GM12878 (cell line): ENCODE data around the gene FGF19. TPM values are rescaled to one million over a fixed set of nuclear protein-coding genes. Genes with fewer than 3 reads are reported as not detected.

Experiments
- ATAC-seq: fragments of 200-7000 bp; cut with Tn5 transposase; 3 replicates; pipeline ENCODE4 v1.9.1; 2020; ENCODE audit warnings: mild to moderate bottlenecking, moderate library complexity
- BruUV-seq: library from RNA; stranded (reverse); fragments of 400-500 nt; replicated peaks from 2 replicates; lab custom pipeline; 2021; lab: Mats Ljungman, UMichigan
- CTCF ChIA-PET: fragments of 300-600 bp; sonication (Branson Sonifier 250); formaldehyde crosslinking; extraction: SDS; loops from one replicate; lab custom pipeline; 2021; ENCODE audit warnings: inconsistent platforms; lab: Yijun Ruan, JAX
- POLR2A ChIA-PET: fragments of 350-600 bp; formaldehyde crosslinking; extraction: SDS; loops from one replicate; lab custom pipeline; 2021; ENCODE audit warnings: inconsistent platforms; lab: Charles Lee
- RAD21 ChIA-PET: fragments of 300-600 bp; sonication (Branson Sonifier 250); formaldehyde crosslinking; loops from one replicate; lab custom pipeline; 2023; ENCODE audit warnings: antibody characterized with exemption; ENCODE audit not compliant: unreplicated experiment; lab: Charles Lee
- SMC1A ChIA-PET: fragments of 300-600 bp; sonication (Branson Sonifier 250); formaldehyde crosslinking; loops from one replicate; lab custom pipeline; 2023; ENCODE audit not compliant: unreplicated experiment, uncharacterized antibody; lab: Charles Lee
- DNase-seq: peaks from one replicate; pipeline ENCODE4 v3.0.0-alpha.2; 2011; ENCODE audit warnings: low read depth, low spot score
- FAIRE-seq: peaks from 3 replicates; lab custom pipeline; 2011; peaks lifted over from hg19 to GRCh38; lab: Jason Lieb, UNC
- H2AFZ ChIP-seq: 2 replicates; pipeline ENCODE4 v1.6.0; 2011; ENCODE audit warnings: low read depth, low read length, control low read depth; ENCODE audit not compliant: control insufficient read depth
- H3K27ac ChIP-seq: 2 replicates; pipeline ENCODE4 v1.5.1; 2011; ENCODE audit warnings: control low read depth; ENCODE audit not compliant: control insufficient read depth, insufficient read depth
- H3K27me3 ChIP-seq, 2 experiments: replicated peaks in 1 of 2; 2 replicates each; pipeline versions ENCODE4 v1.6.0 to v1.6.1; 2011; ENCODE audit warnings: low read length in 1 of 2; ENCODE audit not compliant: control insufficient read depth in 2 of 2, insufficient read depth in 2 of 2
- H3K36me3 ChIP-seq, 2 experiments: 2 replicates each; pipeline ENCODE4 v1.5.1; 2011; ENCODE audit warnings: low read length in 1 of 2; ENCODE audit not compliant: control insufficient read depth in 2 of 2, insufficient read depth in 2 of 2
- H3K4me1 ChIP-seq: 2 replicates; pipeline ENCODE4 v1.6.1; 2011; ENCODE audit warnings: mild to moderate bottlenecking, low read length, moderate library complexity, mixed read lengths; ENCODE audit not compliant: control insufficient read depth, insufficient read depth
- H3K4me2 ChIP-seq: 2 replicates; pipeline ENCODE4 v1.6.0; 2011; ENCODE audit warnings: control low read depth; ENCODE audit not compliant: control insufficient read depth, insufficient read depth
- H3K4me3 ChIP-seq: fragments of 200-600 bp; sonication (generic); 2 replicates; pipeline ENCODE4 v1.5.1; 2016
- H3K79me2 ChIP-seq: 2 replicates; pipeline ENCODE4 v1.6.0; 2011; ENCODE audit warnings: low read length; ENCODE audit not compliant: control insufficient read depth, insufficient read depth
- H3K9ac ChIP-seq: 2 replicates; pipeline ENCODE4 v1.8.0; 2011; ENCODE audit warnings: low read length, control low read depth, mixed read lengths; ENCODE audit not compliant: control insufficient read depth, insufficient read depth
- H3K9me3 ChIP-seq: replicated peaks from 3 replicates; pipeline ENCODE4 v1.5.1; 2011; ENCODE audit warnings: mild to moderate bottlenecking, low read length; ENCODE audit not compliant: control insufficient read depth, insufficient read depth
- H4K20me1 ChIP-seq: 2 replicates; pipeline ENCODE4 v1.6.0; 2011; ENCODE audit not compliant: control insufficient read depth, insufficient read depth
- FOXM1 ChIP-seq: IDR thresholded peaks from 2 replicates; pipeline ENCODE4 v1.6.1; 2012; ENCODE audit warnings: low read depth, mild to moderate bottlenecking, inconsistent platforms, low read length, moderate library complexity
- HCFC1 ChIP-seq: fragments of 150-350 bp; IDR thresholded peaks from 2 replicates; pipeline ENCODE4 v1.6.1; 2014; ENCODE audit warnings: low read length
- HDGF ChIP-seq: fragments of 450-650 bp; IDR thresholded peaks from 2 replicates; pipeline ENCODE4 v1.6.1; 2016; ENCODE audit warnings: antibody characterized with exemption
- KLF5 ChIP-seq: fragments of 450-650 bp; IDR thresholded peaks from 2 replicates; pipeline ENCODE4 v1.6.1; 2014; ENCODE audit warnings: mild to moderate bottlenecking; ENCODE audit not compliant: partially characterized antibody
- MEF2B ChIP-seq: fragments of 450-650 bp; IDR thresholded peaks from 2 replicates; pipeline ENCODE4 v1.6.1; 2018; ENCODE audit warnings: mild to moderate bottlenecking, moderate library complexity; ENCODE audit not compliant: partially characterized antibody, poor library complexity, severe bottlenecking
- NFXL1 ChIP-seq: fragments of 450-650 bp; IDR thresholded peaks from 2 replicates; pipeline ENCODE4 v1.6.1; 2017; ENCODE audit warnings: antibody characterized with exemption, mild to moderate bottlenecking, borderline replicate concordance
- NFYB ChIP-seq: IDR thresholded peaks from 2 replicates; pipeline ENCODE4 v1.6.1; 2011; ENCODE audit warnings: low read depth, mild to moderate bottlenecking, low read length, improper control_type of control experiment, moderate library complexity; ENCODE audit not compliant: insufficient read depth
- POU2F2 ChIP-seq: IDR thresholded peaks from 3 replicates; pipeline ENCODE4 v1.6.1; 2011; ENCODE audit warnings: low read depth, mild to moderate bottlenecking, low read length, borderline replicate concordance
- SREBF1 ChIP-seq: IDR thresholded peaks from 2 replicates; pipeline ENCODE4 v1.6.1; 2012; ENCODE audit warnings: mild to moderate bottlenecking, low read length
- ZNF384 ChIP-seq: IDR thresholded peaks from 2 replicates; pipeline ENCODE4 v1.6.1; 2012; ENCODE audit warnings: low read depth, mild to moderate bottlenecking, low read length, improper control_type of control experiment, borderline replicate concordance
- ZSCAN29 ChIP-seq: fragments of 450-650 bp; IDR thresholded peaks from 2 replicates; pipeline ENCODE4 v1.6.1; 2017; ENCODE audit warnings: mild to moderate bottlenecking, moderate library complexity
- WGBS: methylation state at CpG from one replicate; pipeline ENCODE4 v1.1.6; 2016; ENCODE audit warnings: low lambda C conversion rate; ENCODE audit not compliant: insufficient replicate concordance, insufficient coverage; ENCODE audit errors: missing lambda C conversion rate; 5-methylcytosine and 5-hydroxymethylcytosine counted together
- in situ Hi-C: fragments of 300-500 bp; cut with MboI; formaldehyde crosslinking; loops from 9 replicates; pipeline ENCODE4 v1.14.3; 2018; ENCODE audit warnings: mixed read lengths
- intact Hi-C: fragments of 100-400 bp; cut with micrococcal nuclease; formaldehyde crosslinking; loops from one replicate; pipeline ENCODE4 v1.14.2; 2022; ENCODE audit not compliant: unreplicated experiment
- polyA plus RNA-seq, 11 experiments: library from polyadenylated mRNA; depleted of rRNA in 4 of 11; unstranded in 6 of 11; stranded (reverse) in 5 of 11; fragments of >200 nt; fragmentation: Nextera tagmentation in 4 of 11; fragmentation: Illumina TruSeq in 1 of 11; extraction: Ambion mirVana in 4 of 11; extraction: Trizol in 1 of 11; gene quantifications; 1 replicate in 1 of 11; 2 replicates in 10 of 11; pipeline versions ENCODE4 v1.2.1 to v1.2.3, GENCODE V29; 2011 to 2016; ENCODE audit warnings: inconsistent platforms in 2 of 11, missing spikeins in 2 of 11, low read depth in 1 of 11
- total RNA-seq, 4 experiments: library from RNA; depleted of rRNA in 3 of 4; stranded (reverse); fragments of >200 nt in 3 of 4; fragmentation: Illumina TruSeq in 1 of 4; extraction: Trizol in 1 of 4; gene quantifications; 2 replicates each; pipeline versions ENCODE4 v1.2.1 to v1.2.3, GENCODE V29; 2013 to 2021
- TF ChIP-seq, protein P1 (sequence below): fragments of 450-650 bp; IDR thresholded peaks from 2 replicates; pipeline ENCODE4 v1.6.1; 2017; ENCODE audit warnings: borderline replicate concordance
- TF ChIP-seq, protein P2 (sequence below): IDR thresholded peaks from 2 replicates; pipeline ENCODE4 v1.6.1; 2012; ENCODE audit warnings: mild to moderate bottlenecking, low read depth, low read length

The FGF19 gene
- total and polyA plus RNA-seq, 10 of the 15 experiments (the other 5 are each of a cell fraction or from before 2014, with no cell fraction given) = 0.08 TPM; not detected in 9

DNA sequence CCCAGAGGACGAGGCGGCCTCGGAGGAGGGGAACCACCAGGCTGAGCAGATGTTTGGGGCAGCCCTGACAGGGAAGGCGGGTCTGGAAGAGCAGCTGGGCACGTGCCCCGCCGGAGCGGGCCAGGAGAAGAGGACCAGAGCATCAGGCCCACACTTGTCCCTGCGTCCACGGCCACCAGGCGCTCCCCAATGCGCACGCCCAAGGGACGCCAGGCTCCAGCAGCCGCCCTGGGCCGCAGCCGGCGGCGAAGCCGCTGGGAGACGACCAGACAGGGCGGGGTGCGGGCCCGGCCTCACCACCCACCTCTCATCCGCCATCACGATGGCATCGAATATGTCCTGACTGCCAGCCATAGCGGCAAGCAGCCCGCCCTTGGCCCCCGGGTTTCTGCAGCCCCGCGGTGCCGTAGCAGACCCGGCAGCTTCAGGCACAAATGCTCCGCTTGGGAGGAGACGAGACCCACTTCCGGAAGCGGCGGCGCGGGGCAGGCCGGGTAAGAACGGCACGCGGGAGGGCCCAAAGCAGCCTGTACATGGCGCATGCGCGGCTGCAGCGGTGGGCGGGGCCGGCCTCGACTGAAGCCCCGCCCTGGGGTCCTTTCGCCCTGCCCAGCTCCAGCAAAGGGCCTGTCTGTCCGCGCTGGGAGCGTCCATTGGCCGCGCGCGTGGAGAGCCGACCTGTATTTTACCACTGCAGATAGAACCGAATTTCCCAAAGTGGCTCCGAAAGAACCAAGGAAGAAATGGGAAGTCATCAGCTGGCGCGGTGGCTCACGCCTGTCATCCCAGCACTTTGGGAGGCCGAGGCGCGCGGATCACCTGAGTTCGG, 28.7 kb downstream of the FGF19 start, which contains the start of gene LTO1 (continued):
- peak; percentile 77 for TF ChIP-seq HCFC1

DNA sequence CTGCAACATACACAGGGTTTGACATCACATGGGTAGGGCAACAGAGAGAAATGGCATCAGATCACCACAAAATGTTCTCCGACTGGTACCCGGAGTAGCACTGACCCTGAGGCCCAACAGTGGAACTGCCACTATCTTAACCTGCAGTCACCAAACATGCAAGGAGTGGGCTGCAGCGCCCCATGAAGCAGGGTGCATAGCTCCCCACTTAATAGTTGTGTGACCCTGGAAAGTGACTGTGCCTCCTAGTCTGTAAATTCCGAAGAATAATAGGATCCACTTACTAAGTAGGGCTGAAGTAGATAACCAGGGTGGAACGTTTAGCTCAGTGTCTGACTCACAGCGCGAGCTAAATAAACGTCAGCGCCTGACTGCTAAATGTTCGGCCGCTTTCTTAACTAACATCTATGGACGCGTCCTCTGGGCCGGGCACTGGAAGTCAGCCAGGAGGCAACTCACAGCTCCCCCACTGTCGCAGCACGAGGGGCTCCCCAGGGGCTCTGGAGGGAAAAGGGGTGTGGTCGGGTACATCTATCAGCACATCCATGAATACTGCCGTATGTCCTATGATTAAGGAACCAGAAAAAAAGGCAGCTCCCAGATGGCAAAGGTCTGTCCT, 29.4 kb downstream of the FGF19 start:
- CTCF ChIA-PET = interaction anchor here (0.6 to 1.7 kb wide), 3 partner anchors 10 to 1210 kb away, joined by 3 to 9 read pairs (median 4); no protein-coding TSS in a partner anchor
- no peak for FAIRE-seq
- in situ Hi-C loops = no loop called here
- TF ChIP-seq ZSCAN29 (no peak), ZNF384 (no peak), SREBF1 (no peak), MEF2B (no peak), POU2F2 (no peak), NFXL1 (no peak), NFYB (no peak), HDGF (no peak), KLF5 (no peak), FOXM1 (no peak)
- TF ChIP-seq, protein P1, sequence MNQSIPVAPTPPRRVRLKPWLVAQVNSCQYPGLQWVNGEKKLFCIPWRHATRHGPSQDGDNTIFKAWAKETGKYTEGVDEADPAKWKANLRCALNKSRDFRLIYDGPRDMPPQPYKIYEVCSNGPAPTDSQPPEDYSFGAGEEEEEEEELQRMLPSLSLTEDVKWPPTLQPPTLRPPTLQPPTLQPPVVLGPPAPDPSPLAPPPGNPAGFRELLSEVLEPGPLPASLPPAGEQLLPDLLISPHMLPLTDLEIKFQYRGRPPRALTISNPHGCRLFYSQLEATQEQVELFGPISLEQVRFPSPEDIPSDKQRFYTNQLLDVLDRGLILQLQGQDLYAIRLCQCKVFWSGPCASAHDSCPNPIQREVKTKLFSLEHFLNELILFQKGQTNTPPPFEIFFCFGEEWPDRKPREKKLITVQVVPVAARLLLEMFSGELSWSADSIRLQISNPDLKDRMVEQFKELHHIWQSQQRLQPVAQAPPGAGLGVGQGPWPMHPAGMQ = no peak
- TF ChIP-seq, protein P2, sequence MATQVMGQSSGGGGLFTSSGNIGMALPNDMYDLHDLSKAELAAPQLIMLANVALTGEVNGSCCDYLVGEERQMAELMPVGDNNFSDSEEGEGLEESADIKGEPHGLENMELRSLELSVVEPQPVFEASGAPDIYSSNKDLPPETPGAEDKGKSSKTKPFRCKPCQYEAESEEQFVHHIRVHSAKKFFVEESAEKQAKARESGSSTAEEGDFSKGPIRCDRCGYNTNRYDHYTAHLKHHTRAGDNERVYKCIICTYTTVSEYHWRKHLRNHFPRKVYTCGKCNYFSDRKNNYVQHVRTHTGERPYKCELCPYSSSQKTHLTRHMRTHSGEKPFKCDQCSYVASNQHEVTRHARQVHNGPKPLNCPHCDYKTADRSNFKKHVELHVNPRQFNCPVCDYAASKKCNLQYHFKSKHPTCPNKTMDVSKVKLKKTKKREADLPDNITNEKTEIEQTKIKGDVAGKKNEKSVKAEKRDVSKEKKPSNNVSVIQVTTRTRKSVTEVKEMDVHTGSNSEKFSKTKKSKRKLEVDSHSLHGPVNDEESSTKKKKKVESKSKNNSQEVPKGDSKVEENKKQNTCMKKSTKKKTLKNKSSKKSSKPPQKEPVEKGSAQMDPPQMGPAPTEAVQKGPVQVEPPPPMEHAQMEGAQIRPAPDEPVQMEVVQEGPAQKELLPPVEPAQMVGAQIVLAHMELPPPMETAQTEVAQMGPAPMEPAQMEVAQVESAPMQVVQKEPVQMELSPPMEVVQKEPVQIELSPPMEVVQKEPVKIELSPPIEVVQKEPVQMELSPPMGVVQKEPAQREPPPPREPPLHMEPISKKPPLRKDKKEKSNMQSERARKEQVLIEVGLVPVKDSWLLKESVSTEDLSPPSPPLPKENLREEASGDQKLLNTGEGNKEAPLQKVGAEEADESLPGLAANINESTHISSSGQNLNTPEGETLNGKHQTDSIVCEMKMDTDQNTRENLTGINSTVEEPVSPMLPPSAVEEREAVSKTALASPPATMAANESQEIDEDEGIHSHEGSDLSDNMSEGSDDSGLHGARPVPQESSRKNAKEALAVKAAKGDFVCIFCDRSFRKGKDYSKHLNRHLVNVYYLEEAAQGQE = no peak

More for the DNA sequence above, 29.4 kb downstream of the FGF19 start:
- H3K79me2 ChIP-seq = peaks cover 16% of the 10 kb centered on the region
- TSS peak; percentile 58 for BruUV-seq
- no peaks in the 10 kb centered on the region; the same call in 1 of the 2 replicates for H3K4me1 ChIP-seq
- intact Hi-C loops = loop anchor here (5.0 kb wide), 1 partner anchor 572 kb away; no protein-coding TSS in a partner anchor
- peak overlapping the region; percentile 86 for H3K4me3 ChIP-seq
- POLR2A ChIA-PET = no interaction called here
- H3K27ac ChIP-seq = peak overlapping the region; percentile 74
- H3K36me3 ChIP-seq = peaks cover 4 to 6% of the 10 kb centered on the region in 2 experiments; a peak in 3 of 4 replicates
- WGBS = 11% methylated on average over 18 of the region's 18 CpGs
- H4K20me1 ChIP-seq = no peaks in the 10 kb centered on the region
- peak overlapping the region; percentile 15 for H2AFZ ChIP-seq
- H3K27me3 ChIP-seq = no peaks in the 10 kb centered on the region
- RAD21 ChIA-PET = no interaction called here
- DNase-seq (no peak), ATAC-seq (peak; percentile 10)
- H3K9me3 ChIP-seq = no peaks in the 10 kb centered on the region
- H3K4me2 ChIP-seq = peak overlapping the region; percentile 73
- peak overlapping the region; percentile 95 for H3K9ac ChIP-seq
- SMC1A ChIA-PET = no interaction called here
